Stomach (tissue), 9 donors: Measurements from ENCODE around the gene PLXDC1. TPM values are rescaled to one million over a fixed set of nuclear protein-coding genes. Genes with fewer than 3 reads are reported as not detected.

Experiments
- DNase-seq, 2 donors: peaks; one replicate each; pipeline versions ENCODE4 v3.0.0 to v3.0.0-alpha.2; 2013 to 2019
- H3K27ac ChIP-seq, 5 donors: fragments of 200-600 bp in 4 of 5; sonication (generic) in 4 of 5; one replicate each; pipeline ENCODE4 v1.5.1; 2013 to 2019; ENCODE audit warnings: mild to moderate bottlenecking in 1 of 5, moderate library complexity in 1 of 5
- H3K27me3 ChIP-seq, 3 donors: fragments of 200-600 bp; sonication (generic); one replicate each; pipeline ENCODE4 v1.5.1; 2017 to 2019; ENCODE audit warnings: mixed run types in 1 of 3
- H3K36me3 ChIP-seq, 4 donors: fragments of 200-600 bp; sonication (generic); 1 replicate in 3 of 4; 2 replicates in 1 of 4; pipeline ENCODE4 v1.5.1; 2016 to 2019
- H3K4me1 ChIP-seq, 4 donors: fragments of 200-600 bp; sonication (generic); one replicate each; pipeline ENCODE4 v1.5.1; 2016 to 2019
- H3K4me3 ChIP-seq, 4 donors: fragments of 200-600 bp; sonication (generic) in 3 of 4; one replicate each; pipeline ENCODE4 v1.5.1; 2016 to 2019; ENCODE audit warnings: mild to moderate bottlenecking in 1 of 4
- H3K9me3 ChIP-seq, 4 donors: fragments of 200-600 bp; sonication (generic); one replicate each; pipeline ENCODE4 v1.5.1; 2016 to 2019
- CTCF ChIP-seq, 7 experiments: fragments of 450-650 bp in 4 of 7; fragments of 200-600 bp in 3 of 7; sonication (generic) in 3 of 7; IDR thresholded peaks; one replicate each; pipeline ENCODE4 v1.5.1; 2016 to 2019; ENCODE audit warnings: antibody characterized with exemption in 7 of 7, control low read depth in 2 of 7, mild to moderate bottlenecking in 1 of 7
- EP300 ChIP-seq: sonication (generic); formaldehyde crosslinking; IDR thresholded peaks from one replicate; pipeline ENCODE4 v1.6.1; 2017; ENCODE audit warnings: antibody characterized with exemption
- POLR2A ChIP-seq, 4 donors: fragments of 450-650 bp; IDR thresholded peaks; one replicate each; pipeline ENCODE4 v1.6.1; 2016; ENCODE audit warnings: antibody characterized with exemption in 4 of 4, control low read depth in 2 of 4, mild to moderate bottlenecking in 1 of 4, moderate library complexity in 1 of 4
- POLR2AphosphoS5 ChIP-seq, 3 donors: sonication (generic); formaldehyde crosslinking; IDR thresholded peaks; one replicate each; pipeline ENCODE4 v1.6.1; 2016; ENCODE audit warnings: antibody characterized with exemption in 3 of 3
- WGBS, 5 donors: extraction: QIAGEN DNeasy Blood & Tissue Kit in 3 of 5; methylation state at CpG; one replicate each; pipeline versions ENCODE4 v1.1.5 to v1.1.7; 2013 to 2018; 5-methylcytosine and 5-hydroxymethylcytosine counted together
- intact Hi-C: fragments of 100-400 bp; cut with DNase I; formaldehyde crosslinking; loops from one replicate; pipeline ENCODE4 v1.15.1; 2023; ENCODE audit warnings: low total_unique reads
- polyA plus RNA-seq, 3 donors: library from polyadenylated mRNA; stranded (reverse); fragments of 200-250 nt; gene quantifications; one replicate each; pipeline ENCODE4 v1.2.3, GENCODE V29; 2013
- total RNA-seq, 5 donors: library from RNA; depleted of rRNA; stranded (reverse); fragments of >200 nt; gene quantifications; one replicate each; pipeline versions ENCODE4 v1.1.0 to v1.2.3, GENCODE V29; 2014 to 2016
- donor health status: healthy with polysubstance abuse.
- donor health status: Bipolar disorder and iron deficiency.
- donor health status: healthy.

The PLXDC1 gene
- total and polyA plus RNA-seq, 8 donors: 0.58 to 77.2 (median 4.4) TPM

GRCh38 chr17:39107973-39108372, 43.5 kb downstream of the PLXDC1 start:
- no peak for TF ChIP-seq EP300
- TF ChIP-seq CTCF (IDR thresholded peaks at IDR 0.05): no peak
- TF ChIP-seq POLR2A (IDR thresholded peaks at IDR 0.05): no peak
- no peak for TF ChIP-seq POLR2AphosphoS5 (IDR thresholded peaks at IDR 0.05)
- DNase-seq: no peak
- Histone ChIP-seq H3K27me3 (no peaks in the 10 kb centered on the region), H3K4me3 (no peak overlapping the region), H3K9me3 (no peaks in the 10 kb centered on the region), H3K4me1 (peaks cover 7 to 29% (median 15%) of the 10 kb centered on the region in 4 donors), H3K27ac (no peak overlapping the region), H3K36me3 (no peaks in the 10 kb centered on the region)
- 87 to 96% (median 94%) methylated on average over 8 of the region's 8 CpGs for WGBS, 5 donors
- intact Hi-C loops: no loop called here

DNA sequence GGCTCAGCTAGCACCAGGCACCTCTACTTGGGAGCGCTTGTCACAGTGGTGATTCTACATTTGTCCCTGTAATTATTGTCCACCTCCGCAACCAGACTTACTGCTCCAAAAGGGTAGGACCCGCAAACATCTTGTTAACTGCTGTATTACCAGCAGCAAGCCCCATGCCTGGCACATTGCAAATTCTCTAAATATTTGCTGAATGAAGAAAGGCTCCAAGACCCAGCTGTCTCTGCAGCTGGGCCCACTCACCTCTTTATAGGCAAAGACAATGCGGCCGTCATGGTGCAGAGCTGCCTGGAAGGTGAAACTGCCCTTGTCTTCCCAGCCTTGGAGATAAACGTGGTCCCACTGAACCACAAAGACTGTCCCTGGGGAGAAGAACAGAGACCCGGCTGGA, 44.3 kb downstream of the PLXDC1 start:
- no peak overlapping the region for H3K27ac ChIP-seq
- peaks cover 7 to 29% (median 15%) of the 10 kb centered on the region in 4 donors for H3K4me1 ChIP-seq
- DNase-seq: no peak
- H3K27me3 ChIP-seq: no peaks in the 10 kb centered on the region
- H3K4me3 ChIP-seq: no peak overlapping the region
- TF ChIP-seq EP300 (no peak), POLR2AphosphoS5 (IDR thresholded peaks at IDR 0.05) (no peak), POLR2A (IDR thresholded peaks at IDR 0.05) (no peak), CTCF (IDR thresholded peaks at IDR 0.05) (no peak)
- intact Hi-C loops: no loop called here
- no peaks in the 10 kb centered on the region for H3K36me3 ChIP-seq
- no peaks in the 10 kb centered on the region for H3K9me3 ChIP-seq
- WGBS, 5 donors: 90 to 96% (median 91%) methylated on average over 4 to 7 of the region's 7 CpGs

DNA sequence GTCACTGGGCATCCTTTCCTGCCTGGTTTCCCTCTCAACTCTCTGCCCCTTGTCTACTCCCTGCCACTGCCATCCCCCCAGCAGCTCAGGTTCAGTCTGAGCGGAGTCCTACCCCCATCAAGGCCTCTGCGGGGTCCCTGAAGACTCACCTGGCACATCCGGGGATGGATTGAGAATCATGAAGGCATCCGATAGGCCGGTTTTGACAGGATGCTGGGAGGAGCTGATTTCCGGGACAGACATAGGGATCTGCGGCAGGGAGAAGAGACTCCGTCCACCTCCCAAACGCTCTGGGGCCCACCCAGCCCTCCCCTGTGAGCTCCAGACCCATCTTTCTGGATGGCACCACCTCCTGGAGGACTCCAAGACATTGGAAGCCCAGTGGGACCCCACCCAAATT, 45.7 kb downstream of the PLXDC1 start:
- Histone ChIP-seq H3K36me3 (no peaks in the 10 kb centered on the region), H3K4me1 (peaks cover 6 to 25% (median 12%) of the 10 kb centered on the region in 4 donors), H3K9me3 (no peaks in the 10 kb centered on the region), H3K27ac (no peak overlapping the region), H3K27me3 (no peaks in the 10 kb centered on the region), H3K4me3 (no peak overlapping the region)
- TF ChIP-seq CTCF (IDR thresholded peaks at IDR 0.05): no peak
- TF ChIP-seq POLR2AphosphoS5 (IDR thresholded peaks at IDR 0.05): no peak
- no peak for TF ChIP-seq EP300
- no peak for TF ChIP-seq POLR2A (IDR thresholded peaks at IDR 0.05)
- intact Hi-C loops: no loop called here
- no peak for DNase-seq
- WGBS, 5 donors: 78 to 91% (median 84%) methylated on average over 6 to 9 of the region's 9 CpGs

GRCh38 chr17:39104657-39105056, 46.8 kb downstream of the PLXDC1 start:
- Histone ChIP-seq H3K36me3 (no peaks in the 10 kb centered on the region), H3K27me3 (no peaks in the 10 kb centered on the region), H3K4me3 (no peak overlapping the region), H3K27ac (peak overlapping the region in 4 of 5 donors; percentile 11 to 37 (median 33)), H3K4me1 (peaks cover 0 to 22% (median 7%) of the 10 kb centered on the region in 4 donors), H3K9me3 (no peaks in the 10 kb centered on the region)
- TF ChIP-seq EP300 (no peak), POLR2AphosphoS5 (IDR thresholded peaks at IDR 0.05) (peak in 1 of 3 donors; percentile 18)
- WGBS, 5 donors: 72 to 90% (median 79%) methylated on average over 8 of the region's 8 CpGs
- DNase-seq: no peak
- intact Hi-C loops: no loop called here

- WGBS, 5 donors: 28 to 51% (median 36%) methylated on average over 5 of the region's 5 CpGs
- DNase-seq: peak in 1 of 2 donors; percentile 68
Observed at GRCh38 chr17:39104046-39104445, 47.4 kb downstream of the PLXDC1 start.

More at GRCh38 chr17:39104046-39104445, 47.4 kb downstream of the PLXDC1 start:
- peaks cover 0 to 4% (median 0%) of the 10 kb centered on the region in 3 donors for H3K27me3 ChIP-seq
- peak overlapping the region in 4 of 5 donors; percentile 11 to 37 (median 33) for H3K27ac ChIP-seq
- no peaks in the 10 kb centered on the region for H3K36me3 ChIP-seq
- intact Hi-C loops: no loop called here
- H3K4me3 ChIP-seq: no peak overlapping the region
- peaks cover 0 to 28% (median 11%) of the 10 kb centered on the region in 4 donors for H3K4me1 ChIP-seq
- H3K9me3 ChIP-seq: no peaks in the 10 kb centered on the region
- no peak for TF ChIP-seq CTCF (IDR thresholded peaks at IDR 0.05)
- TF ChIP-seq POLR2AphosphoS5 (IDR thresholded peaks at IDR 0.05): peak in 1 of 3 donors; percentile 26
- no peak for TF ChIP-seq POLR2A (IDR thresholded peaks at IDR 0.05)
